NK-92 (cell line): Measurements from ENCODE around the gene LRRC4C.
"Not testable (repeated sequence)": the region's sequence is repeated elsewhere in the genome, so short reads cannot be mapped to it uniquely, and the experiment has no call there.

ENCODE experiments used
- DNase-seq: peaks from one replicate; lab custom pipeline; 2025; ENCODE audit not compliant: unreplicated experiment; lab: John Stamatoyannopoulos, UW

The LRRC4C gene

GRCh38 chr11:40188848-40189247, 1270.6 kb downstream of the LRRC4C start:
- DNase-seq: no peak

- DNase-seq: no peak
Observed at GRCh38 chr11:40187295-40187694, 1272.2 kb downstream of the LRRC4C start.

GRCh38 chr11:40186437-40187263, 1272.8 kb downstream of the LRRC4C start:
- DNase-seq: no peak

- no peak for DNase-seq
Observed at GRCh38 chr11:40185793-40186192, 1273.7 kb downstream of the LRRC4C start.

- DNase-seq: no peak
Observed at GRCh38 chr11:40183073-40184064, 1276.1 kb downstream of the LRRC4C start.

- DNase-seq: no peak
Observed at GRCh38 chr11:40179541-40179940, 1279.9 kb downstream of the LRRC4C start.

- DNase-seq: no peak
Observed at GRCh38 chr11:40178470-40178869, 1281.0 kb downstream of the LRRC4C start.

GRCh38 chr11:40175980-40176379, 1283.5 kb downstream of the LRRC4C start:
- no peak for DNase-seq

- no peak for DNase-seq
Observed at GRCh38 chr11:40170078-40170477, 1289.4 kb downstream of the LRRC4C start.

- no peak for DNase-seq
Observed at GRCh38 chr11:40168414-40168813, 1291.0 kb downstream of the LRRC4C start.

- not testable (repeated sequence) for DNase-seq
Observed at GRCh38 chr11:40167805-40168204, 1291.6 kb downstream of the LRRC4C start.

GRCh38 chr11:40166892-40167291, 1292.6 kb downstream of the LRRC4C start:
- no peak for DNase-seq

GRCh38 chr11:40162901-40163883, 1296.3 kb downstream of the LRRC4C start:
- DNase-seq: no peak

GRCh38 chr11:40161854-40162410, 1297.5 kb downstream of the LRRC4C start:
- DNase-seq: no peak

GRCh38 chr11:40160418-40160817, 1299.0 kb downstream of the LRRC4C start:
- no peak for DNase-seq

GRCh38 chr11:40149721-40150120, 1309.7 kb downstream of the LRRC4C start:
- no peak for DNase-seq

- no peak for DNase-seq
Observed at GRCh38 chr11:40140560-40140959, 1318.9 kb downstream of the LRRC4C start.

- DNase-seq: no peak
Observed at GRCh38 chr11:40139536-40139935, 1319.9 kb downstream of the LRRC4C start.

GRCh38 chr11:40139066-40139465, 1320.4 kb downstream of the LRRC4C start:
- DNase-seq: no peak
